ENCODE measurements around the gene FLNB. TPM values are rescaled to one million over a fixed set of nuclear protein-coding genes. Genes with fewer than 3 reads are reported as not detected.

Gene FLNB
- total RNA-seq, 4 donors from 2014 or later: 164 to 258 (median 242) TPM

GRCh38 chr3:58001979-58002378, 6.2 kb upstream of the FLNB start:
- WGBS, 2 donors: 91 to 96% methylated on average over 7 of the region's 7 CpGs
- TF ChIP-seq POLR2A (IDR thresholded peaks at IDR 0.05) (no peak), CTCF (IDR thresholded peaks at IDR 0.05) (no peak)
- Histone ChIP-seq H3K9me3 (no peaks in the 10 kb centered on the region), H3K4me1 (peaks cover 6 to 13% of the 10 kb centered on the region in 2 donors), H3K36me3 (no peaks in the 10 kb centered on the region), H3K4me3 (replicated peaks in 1 of 3) (no peak overlapping the region), H3K27ac (no peak overlapping the region), H3K27me3 (no peaks in the 10 kb centered on the region)
- intact Hi-C loops (cut with DNase I): loop anchor here (10.0 kb wide), 1 partner anchor 293 kb away; no protein-coding TSS in a partner anchor
- no peak for DNase-seq

GRCh38 chr3:58003093-58003492, 5.1 kb upstream of the FLNB start:
- H3K36me3 ChIP-seq: no peaks in the 10 kb centered on the region
- no peak overlapping the region for H3K27ac ChIP-seq
- DNase-seq: no peak
- TF ChIP-seq CTCF (IDR thresholded peaks at IDR 0.05) (no peak), POLR2A (IDR thresholded peaks at IDR 0.05) (no peak)
- 85 to 90% methylated on average over 5 of the region's 5 CpGs for WGBS, 2 donors
- intact Hi-C loops (cut with DNase I): loop anchor here (10.0 kb wide), 1 partner anchor 292 kb away; no protein-coding TSS in a partner anchor
- no peaks in the 10 kb centered on the region for H3K27me3 ChIP-seq
- peaks cover 6 to 11% of the 10 kb centered on the region in 2 donors for H3K4me1 ChIP-seq
- no peaks in the 10 kb centered on the region for H3K9me3 ChIP-seq
- no peak overlapping the region for H3K4me3 ChIP-seq (replicated peaks in 1 of 3)

- H3K27ac ChIP-seq: no peak overlapping the region
- no peaks in the 10 kb centered on the region for H3K9me3 ChIP-seq
- TF ChIP-seq POLR2A (IDR thresholded peaks at IDR 0.05): no peak
- no peak for TF ChIP-seq CTCF (IDR thresholded peaks at IDR 0.05)
- H3K27me3 ChIP-seq: no peaks in the 10 kb centered on the region
- intact Hi-C loops (cut with DNase I): loop anchor here (5.0 to 10.0 kb wide), 2 partner anchors 167 to 290 kb away; no protein-coding TSS in a partner anchor
- no peaks in the 10 kb centered on the region for H3K36me3 ChIP-seq
- H3K4me3 ChIP-seq (replicated peaks in 1 of 3): no peak overlapping the region
- 97 to 98% methylated on average over 6 of the region's 6 CpGs for WGBS, 2 donors
- H3K4me1 ChIP-seq: peaks cover 3 to 9% of the 10 kb centered on the region in 2 donors
- no peak for DNase-seq
These were observed 3.2 kb upstream of the FLNB start for GRCh38 chr3:58004973-58005372.

- Histone ChIP-seq H3K4me1 (peaks cover 10 to 16% of the 10 kb centered on the region in 2 donors), H3K9me3 (no peaks in the 10 kb centered on the region), H3K27me3 (no peaks in the 10 kb centered on the region), H3K27ac (no peak overlapping the region), H3K4me3 (replicated peaks in 1 of 3) (no peak overlapping the region), H3K36me3 (no peaks in the 10 kb centered on the region)
- 76 to 94% methylated on average over 2 of the region's 2 CpGs for WGBS, 2 donors
- TF ChIP-seq POLR2A (IDR thresholded peaks at IDR 0.05) (no peak), CTCF (IDR thresholded peaks at IDR 0.05) (no peak)
- no peak for DNase-seq
- intact Hi-C loops (cut with DNase I): loop anchor here (5.0 to 10.0 kb wide), 2 partner anchors 167 to 289 kb away; no protein-coding TSS in a partner anchor
These were observed 2.6 kb upstream of the FLNB start for GRCh38 chr3:58005669-58006068.

GRCh38 chr3:58006661-58007060, 1.6 kb upstream of the FLNB start:
- no peaks in the 10 kb centered on the region for H3K36me3 ChIP-seq
- no peak for DNase-seq
- WGBS, 2 donors: 64 to 74% methylated on average over 6 of the region's 6 CpGs
- H3K4me1 ChIP-seq: peaks cover 19 to 26% of the 10 kb centered on the region in 2 donors
- intact Hi-C loops (cut with DNase I): loop anchor here (5.0 to 10.0 kb wide), 2 partner anchors 166 to 288 kb away; no protein-coding TSS in a partner anchor
- no peak overlapping the region for H3K4me3 ChIP-seq (replicated peaks in 1 of 3)
- no peak overlapping the region for H3K27ac ChIP-seq
- H3K9me3 ChIP-seq: no peaks in the 10 kb centered on the region
- TF ChIP-seq CTCF (IDR thresholded peaks at IDR 0.05): no peak
- TF ChIP-seq POLR2A (IDR thresholded peaks at IDR 0.05): no peak
- H3K27me3 ChIP-seq: no peaks in the 10 kb centered on the region

Data from thyroid gland (tissue), 4 donors.